Aorta (tissue), 5 donors: Measurements from ENCODE around the gene FECH. TPM values are rescaled to one million over a fixed set of nuclear protein-coding genes. Genes with fewer than 3 reads are reported as not detected.

Experiments
- ATAC-seq: fragments of 200-7000 bp; cut with Tn5 transposase; one replicate; pipeline ENCODE4 v1.9.1; 2022; ENCODE audit warnings: moderate library complexity; ENCODE audit not compliant: low FRiP score
- DNase-seq, 2 donors: peaks; one replicate each; pipeline ENCODE4 v3.0.0-alpha.2; 2020
- H3K27ac ChIP-seq, 2 donors: one replicate each; pipeline ENCODE4 v1.5.1; 2013; ENCODE audit warnings: low read length in 2 of 2, mild to moderate bottlenecking in 2 of 2, moderate library complexity in 2 of 2, control low read depth in 1 of 2, inconsistent platforms in 1 of 2, low read depth in 1 of 2
- H3K27me3 ChIP-seq, 2 donors: one replicate each; pipeline ENCODE4 v1.6.1; 2013; ENCODE audit warnings: control low read depth in 1 of 2, low read length in 1 of 2, mild to moderate bottlenecking in 1 of 2, moderate library complexity in 1 of 2; ENCODE audit not compliant: insufficient read depth in 2 of 2, control insufficient read depth in 1 of 2
- H3K36me3 ChIP-seq, 2 donors: one replicate each; pipeline ENCODE4 v1.6.1; 2013; ENCODE audit warnings: control low read depth in 1 of 2, low read length in 1 of 2, mild to moderate bottlenecking in 1 of 2; ENCODE audit not compliant: insufficient read depth in 2 of 2, control insufficient read depth in 1 of 2
- H3K4me1 ChIP-seq, 2 donors: one replicate each; pipeline ENCODE4 v1.6.1; 2013; ENCODE audit warnings: low read length in 2 of 2, control low read depth in 1 of 2, mild to moderate bottlenecking in 1 of 2, moderate library complexity in 1 of 2; ENCODE audit not compliant: insufficient read depth in 2 of 2, control insufficient read depth in 1 of 2
- H3K4me3 ChIP-seq, 2 donors: one replicate each; pipeline ENCODE4 v1.5.1; 2013; ENCODE audit warnings: low read length in 2 of 2, control low read depth in 1 of 2, mild to moderate bottlenecking in 1 of 2
- H3K9me3 ChIP-seq: one replicate; pipeline ENCODE4 v1.6.1; 2013; ENCODE audit warnings: mild to moderate bottlenecking, low read length; ENCODE audit not compliant: control insufficient read depth
- WGBS, 2 donors: extraction: QIAGEN DNeasy Blood & Tissue Kit; methylation state at CpG; one replicate each; pipeline ENCODE4 v1.1.7; 2013; 5-methylcytosine and 5-hydroxymethylcytosine counted together
- intact Hi-C, 2 donors: fragments of 100-400 bp; cut with DNase I; formaldehyde crosslinking; loops; one replicate each; pipeline versions ENCODE4 v1.14.2 to v1.15.0; 2022
- long read RNA-seq, 2 donors: library from polyadenylated mRNA; unstranded; transcript quantifications; one replicate each; pipeline ENCODE4 v2.0.0, GENCODE V29; 2020 to 2021
- polyA plus RNA-seq, 2 donors: library from polyadenylated mRNA; stranded (reverse); fragments of 200-250 nt; gene quantifications; one replicate each; pipeline ENCODE4 v1.2.3, GENCODE V29; 2013
- total RNA-seq, 2 donors: library from RNA; stranded (reverse); fragmentation: NEBNext Ultra II Directional; extraction: Animal tissue kit (Norgen Biotek cat#: 25700); gene quantifications; one replicate each; pipeline ENCODE4 v1.2.1, GENCODE V29; 2021
- donor health status: healthy with polysubstance abuse.
- donor health status: Bipolar disorder and iron deficiency.
- donor health status: DM: no; HTN: no; CAD: no.
- donor health status: DM: no; HTN: no; CAD: no.
- donor health status: DM: yes; HTN: yes; CAD: no.

FECH gene, protein sequence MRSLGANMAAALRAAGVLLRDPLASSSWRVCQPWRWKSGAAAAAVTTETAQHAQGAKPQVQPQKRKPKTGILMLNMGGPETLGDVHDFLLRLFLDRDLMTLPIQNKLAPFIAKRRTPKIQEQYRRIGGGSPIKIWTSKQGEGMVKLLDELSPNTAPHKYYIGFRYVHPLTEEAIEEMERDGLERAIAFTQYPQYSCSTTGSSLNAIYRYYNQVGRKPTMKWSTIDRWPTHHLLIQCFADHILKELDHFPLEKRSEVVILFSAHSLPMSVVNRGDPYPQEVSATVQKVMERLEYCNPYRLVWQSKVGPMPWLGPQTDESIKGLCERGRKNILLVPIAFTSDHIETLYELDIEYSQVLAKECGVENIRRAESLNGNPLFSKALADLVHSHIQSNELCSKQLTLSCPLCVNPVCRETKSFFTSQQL
- total RNA-seq (10 to 100 TPM; 13.5 to 21.9 TPM), polyA plus RNA-seq (10 to 100 TPM; 11.7 to 13.6 TPM)
- long read RNA-seq, donor 1, transcript FECH-201 (11 exons, 3,853 nt): major isoform, 26 of 34 reads
- long read RNA-seq, donor 1, partial matches to known transcripts: 6 of 34 reads
- long read RNA-seq, donor 1, other reads (novel, unspliced or antisense): 2 of 34 reads
- long read RNA-seq, donor 2, transcript FECH-201 (11 exons, 3,853 nt): major isoform, 11 of 12 reads
- long read RNA-seq, donor 2, partial matches to known transcripts: 0 of 12 reads
- long read RNA-seq, donor 2, other reads (novel, unspliced or antisense): 1 of 12 reads

DNA sequence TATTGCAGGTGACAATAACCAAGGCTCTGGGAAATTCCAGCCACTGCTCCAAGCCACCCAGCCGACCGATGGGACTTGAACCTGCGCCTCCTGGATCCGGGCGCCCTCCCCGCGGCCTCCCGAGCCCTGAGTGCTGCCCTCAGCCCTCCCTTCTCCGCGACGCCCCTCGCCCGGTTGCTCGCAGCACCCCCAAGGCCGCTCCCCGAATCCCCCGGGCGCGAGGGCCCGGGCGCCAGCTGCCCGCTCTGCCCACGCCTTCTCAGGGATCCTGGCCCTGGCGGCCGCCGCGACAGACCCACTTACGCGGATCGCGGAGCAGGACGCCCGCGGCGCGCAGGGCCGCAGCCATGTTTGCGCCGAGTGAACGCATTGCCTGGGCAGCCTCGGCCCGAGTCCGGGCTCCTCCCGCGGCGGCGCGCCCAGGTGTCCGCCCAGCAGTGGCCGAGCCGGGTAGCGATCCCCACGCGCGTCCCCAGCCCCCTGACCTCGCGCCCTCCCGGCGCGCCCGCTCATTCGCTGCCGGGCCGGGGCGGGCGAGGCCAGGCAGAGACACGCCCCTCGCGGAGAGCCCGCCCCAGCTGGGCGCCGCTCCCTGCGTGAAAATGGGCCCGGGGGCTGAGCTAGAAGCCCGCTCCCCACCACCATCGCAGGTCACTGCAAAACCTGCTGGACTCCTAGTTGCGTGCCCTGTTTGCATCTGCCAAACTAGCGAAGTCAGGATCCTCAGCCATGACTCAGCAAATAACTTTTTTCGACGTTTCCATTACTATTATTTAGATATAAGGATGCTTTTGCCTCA, at the start of gene FECH:
FECH (minus strand) TSS at position 452 of the 799 bp plus-strand sequence; CDS start at position 370, 82 bp downstream.
- Histone ChIP-seq H3K36me3 (no peaks in the 10 kb centered on the region), H3K27ac (peak within 1 kb of the TSS; percentile 69 to 79), H3K4me1 (no peaks in the 10 kb centered on the region), H3K9me3 (no peaks in the 10 kb centered on the region), H3K4me3 (peak within 1 kb of the TSS; percentile 57 to 93), H3K27me3 (no peaks in the 10 kb centered on the region)
- WGBS, 2 donors: 0% methylated on average over 71 to 80 of the region's 80 CpGs
- DNase-seq (peak; percentile 92 to 93), ATAC-seq (peak; percentile 97)
- intact Hi-C loops: no loop called here

DNA sequence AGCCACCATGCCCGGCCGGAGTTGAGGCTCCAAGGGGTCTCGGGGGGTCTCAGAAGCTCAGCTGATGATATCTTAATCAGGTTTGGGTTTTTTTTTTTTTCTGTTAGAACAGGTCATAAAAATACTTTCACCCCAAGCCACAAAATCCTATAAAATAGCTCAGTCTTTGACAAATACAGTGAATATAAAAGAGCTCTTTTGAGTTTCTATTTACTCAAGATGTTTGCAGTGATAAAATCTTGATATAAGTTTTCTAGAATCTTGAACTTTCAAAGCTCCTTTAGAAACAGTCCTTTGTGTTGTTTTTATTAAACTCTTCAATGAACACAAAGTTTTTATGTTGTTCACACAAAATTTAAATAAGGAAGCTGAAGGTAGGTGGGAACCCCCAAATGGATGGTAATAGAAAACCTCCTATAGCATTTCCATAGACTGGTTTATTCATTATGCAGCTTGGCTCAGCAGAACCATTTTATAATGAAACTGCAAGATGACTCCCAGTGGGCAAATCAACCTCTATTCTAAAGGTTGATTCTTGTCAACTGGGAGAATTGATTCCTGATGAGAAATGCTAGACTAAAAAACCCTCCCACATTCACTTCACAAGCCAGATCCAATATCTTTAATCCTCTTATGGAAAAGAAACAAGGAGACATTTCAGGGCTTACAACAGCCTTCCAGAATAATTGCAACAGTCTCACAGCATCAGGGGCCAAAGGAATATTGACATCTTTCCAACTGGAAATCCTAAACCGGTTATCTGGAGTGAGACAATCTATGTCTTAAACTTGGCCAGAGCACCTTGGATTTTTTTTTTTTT, 48.7 kb upstream of the FECH start:
- Histone ChIP-seq H3K9me3 (no peaks in the 10 kb centered on the region), H3K27ac (no peak overlapping the region), H3K36me3 (no peaks in the 10 kb centered on the region), H3K4me1 (no peaks in the 10 kb centered on the region), H3K4me3 (no peak overlapping the region), H3K27me3 (no peaks in the 10 kb centered on the region)
- ATAC-seq (peak; percentile 57), DNase-seq (no peak)
- 67% methylated on average over 4 of the region's 4 CpGs for WGBS, 2 donors
- intact Hi-C loops: loop anchor here in 1 of 2 donors (10.0 kb wide), 1 partner anchor 250 kb away; no protein-coding TSS in a partner anchor

DNA sequence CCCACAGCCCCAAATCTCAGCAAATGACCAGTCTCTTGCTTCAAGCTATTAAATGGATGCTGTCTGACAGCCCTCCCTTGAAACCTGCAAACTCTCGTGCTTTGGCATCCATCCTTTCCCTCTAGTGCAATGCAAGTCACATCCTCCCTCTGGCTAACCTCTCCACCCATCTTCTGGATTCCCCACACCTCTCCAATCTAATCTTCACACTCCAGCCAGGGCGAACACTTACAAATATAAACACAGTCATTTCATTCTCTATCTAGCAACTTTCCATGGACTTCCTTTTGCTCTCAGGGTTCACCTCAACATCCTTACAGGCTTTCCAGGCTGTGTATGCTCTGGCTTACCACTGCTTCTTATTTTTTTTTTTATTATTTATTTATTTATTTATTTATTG, 45.2 kb upstream of the FECH start:
- no peak for ATAC-seq
- Histone ChIP-seq H3K27me3 (no peaks in the 10 kb centered on the region), H3K4me3 (no peak overlapping the region), H3K36me3 (no peaks in the 10 kb centered on the region), H3K4me1 (no peaks in the 10 kb centered on the region), H3K9me3 (no peaks in the 10 kb centered on the region), H3K27ac (no peak overlapping the region)
- no peak for DNase-seq
- intact Hi-C loops: loop anchor here in 1 of 2 donors (10.0 kb wide), 1 partner anchor 253 kb away; no protein-coding TSS in a partner anchor
- WGBS, 2 donors: 59 to 66% methylated on average over 2 of the region's 2 CpGs

DNA sequence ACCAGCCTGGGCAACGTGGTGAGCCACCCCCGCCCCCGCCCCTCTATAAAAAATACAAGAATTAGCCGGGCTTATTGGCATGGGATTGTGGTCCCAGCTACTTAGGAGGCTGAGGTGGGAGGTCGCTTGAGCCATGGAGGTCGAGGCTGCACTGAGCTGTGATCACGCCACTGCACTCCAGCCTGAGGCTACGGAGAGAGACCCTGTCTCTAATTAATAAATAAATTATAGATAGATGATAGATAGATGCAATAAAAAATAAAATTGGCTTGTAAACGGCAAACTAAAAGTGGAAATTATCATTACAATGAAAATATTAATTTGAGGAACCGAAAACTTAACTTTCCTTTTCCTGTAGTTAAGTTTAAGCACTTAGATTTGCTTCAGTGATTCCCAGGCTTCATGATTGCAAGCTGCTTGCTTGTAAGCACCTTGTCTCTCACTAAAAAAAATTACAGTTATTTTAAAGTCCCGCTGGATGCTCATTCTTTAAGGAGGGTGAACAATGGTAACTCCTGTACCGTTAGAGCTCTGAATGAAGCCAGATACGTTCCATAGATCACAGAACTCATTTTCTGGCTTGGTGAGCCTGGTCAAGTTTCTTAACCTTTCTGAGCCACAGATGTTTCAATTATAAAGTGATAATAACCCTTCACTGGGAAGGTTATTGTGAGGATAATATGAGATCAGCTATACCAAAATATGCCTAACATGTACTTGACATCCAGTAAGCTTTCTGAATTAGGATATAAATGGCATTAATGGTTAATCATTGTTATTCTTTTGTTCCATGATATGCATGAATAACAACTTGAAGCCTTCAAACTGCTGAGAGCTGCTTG, 44.5 kb upstream of the FECH start:
- no peaks in the 10 kb centered on the region for H3K36me3 ChIP-seq
- DNase-seq (no peak), ATAC-seq (no peak)
- H3K4me3 ChIP-seq: peak overlapping the region; percentile 14 to 42
- intact Hi-C loops: loop anchor here in 1 of 2 donors (10.0 kb wide), 1 partner anchor 254 kb away; no protein-coding TSS in a partner anchor
- H3K27ac ChIP-seq: no peak overlapping the region
- no peaks in the 10 kb centered on the region for H3K27me3 ChIP-seq
- 43 to 45% methylated on average over 13 of the region's 13 CpGs for WGBS, 2 donors
- no peaks in the 10 kb centered on the region for H3K9me3 ChIP-seq
- H3K4me1 ChIP-seq: no peaks in the 10 kb centered on the region

DNA sequence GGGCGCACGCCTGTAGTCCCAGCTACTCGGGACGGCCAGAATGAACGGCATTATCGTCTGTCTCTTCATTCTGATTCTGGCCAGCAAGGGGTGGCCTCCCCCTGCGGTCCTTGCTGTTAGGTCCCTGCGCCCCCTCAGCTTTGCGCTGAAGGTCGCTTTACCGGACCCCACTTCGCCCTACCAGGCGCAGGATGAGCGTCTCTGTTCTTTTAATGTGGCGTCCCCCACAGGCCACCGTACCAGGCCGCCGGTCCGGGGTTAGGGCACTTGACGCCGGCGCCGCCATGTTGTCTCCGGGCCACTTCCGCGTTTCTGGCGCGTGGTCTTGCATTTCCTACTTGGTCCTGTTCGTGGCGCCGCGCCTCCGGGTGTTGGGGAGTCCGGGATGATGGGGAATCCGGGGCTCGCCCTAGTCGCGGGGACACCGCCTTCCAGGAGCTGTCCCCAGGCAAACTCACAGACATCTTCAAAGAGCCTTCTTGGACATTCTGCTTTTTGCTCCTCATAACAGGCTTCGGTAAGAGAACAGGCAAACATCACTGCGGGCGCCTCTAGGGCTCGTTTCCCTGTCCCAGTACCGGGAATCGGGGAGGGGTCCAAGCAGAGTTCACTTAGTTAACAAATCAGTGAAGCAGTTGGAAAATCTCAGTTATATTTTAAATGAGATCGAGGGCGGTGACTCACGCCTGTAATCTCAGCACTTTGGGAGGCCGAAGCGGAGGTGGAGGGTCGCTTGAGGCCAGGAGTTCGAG, 43.7 kb upstream of the FECH start:
- Histone ChIP-seq H3K4me1 (no peaks in the 10 kb centered on the region), H3K27me3 (no peaks in the 10 kb centered on the region), H3K36me3 (no peaks in the 10 kb centered on the region), H3K4me3 (peak overlapping the region; percentile 42 to 46), H3K9me3 (no peaks in the 10 kb centered on the region), H3K27ac (peak overlapping the region in 1 of 2 donors; percentile 52)
- peak; percentile 99 for DNase-seq
- intact Hi-C loops: loop anchor here in 1 of 2 donors (10.0 kb wide), 1 partner anchor 255 kb away; no protein-coding TSS in a partner anchor
- WGBS, 2 donors: 2% methylated on average over 52 of the region's 52 CpGs
- ATAC-seq: peak; percentile 100

DNA sequence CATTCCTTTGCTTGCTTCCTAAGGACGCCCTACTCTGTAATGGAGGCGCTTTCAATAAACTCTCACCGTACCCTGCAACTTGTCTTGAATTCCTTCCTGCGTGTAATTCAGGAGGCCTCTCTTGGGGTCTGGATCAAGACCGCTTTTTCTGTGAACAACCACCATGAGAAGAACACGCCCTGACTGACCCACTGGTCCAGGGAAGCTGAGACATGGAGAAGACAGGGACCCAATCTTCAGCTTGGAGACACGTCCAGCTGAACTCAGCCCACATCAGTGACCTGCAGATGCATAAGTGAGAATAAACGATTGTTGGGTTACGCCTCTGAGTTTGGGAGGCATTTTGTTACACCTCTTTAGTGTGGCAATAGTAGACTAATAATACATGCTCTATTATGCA, 42.9 kb upstream of the FECH start:
- peak overlapping the region in 1 of 2 donors; percentile 33 for H3K4me3 ChIP-seq
- H3K4me1 ChIP-seq: no peaks in the 10 kb centered on the region
- H3K9me3 ChIP-seq: no peaks in the 10 kb centered on the region
- ATAC-seq: no peak
- no peaks in the 10 kb centered on the region for H3K27me3 ChIP-seq
- intact Hi-C loops: loop anchor here (5.0 to 10.0 kb wide), 2 partner anchors 415 to 493 kb away; partner anchors contain the start of gene NEDD4L (in 2 of the 2)
- no peak for DNase-seq
- H3K36me3 ChIP-seq: no peaks in the 10 kb centered on the region
- no peak overlapping the region for H3K27ac ChIP-seq
- 96% methylated on average over 9 of the region's 9 CpGs for WGBS, 2 donors

DNA sequence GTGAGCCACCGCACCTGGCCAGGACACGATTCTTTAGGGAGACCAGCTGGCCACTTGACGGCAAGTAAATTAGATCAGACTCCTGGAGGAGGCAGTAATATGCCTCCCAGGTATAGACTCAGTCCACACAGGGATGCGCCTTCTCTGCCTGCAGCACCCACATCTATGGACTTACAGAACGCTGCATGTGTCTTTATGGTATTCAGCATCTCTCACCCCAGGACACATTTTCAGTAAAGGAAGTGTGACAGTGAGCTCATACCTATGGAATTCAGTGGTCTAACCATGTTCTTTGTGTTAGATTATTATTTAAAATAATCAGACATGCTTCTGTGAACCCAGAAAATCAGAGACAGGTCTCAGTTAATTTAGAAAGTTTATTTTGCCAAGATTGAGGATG, 41.0 kb upstream of the FECH start:
- no peaks in the 10 kb centered on the region for H3K36me3 ChIP-seq
- DNase-seq: no peak
- 77 to 80% methylated on average over 5 of the region's 5 CpGs for WGBS, 2 donors
- no peaks in the 10 kb centered on the region for H3K4me1 ChIP-seq
- H3K4me3 ChIP-seq: no peak overlapping the region
- H3K27me3 ChIP-seq: no peaks in the 10 kb centered on the region
- ATAC-seq: no peak
- no peak overlapping the region for H3K27ac ChIP-seq
- H3K9me3 ChIP-seq: no peaks in the 10 kb centered on the region
- intact Hi-C loops: loop anchor here (5.0 to 10.0 kb wide), 2 partner anchors 417 to 495 kb away; partner anchors contain the start of gene NEDD4L (in 2 of the 2)
